Activated B cell treated with CpG ODN at 0.5 μM for 24 hours (primary cell): ENCODE data around the gene CLN3. TPM values are rescaled to one million over a fixed set of nuclear protein-coding genes. Genes with fewer than 3 reads are reported as not detected.
A peak's percentile ranks its signal among the peaks of the same experiment; 100 is the strongest.
"Not testable (repeated sequence)": the region's sequence is repeated elsewhere in the genome, so short reads cannot be mapped to it uniquely, and the experiment has no call there.

ENCODE experiments used
- ATAC-seq: fragments of 200-7000 bp; cut with Tn5 transposase; one replicate; pipeline ENCODE4 v1.10.0; 2021; ENCODE audit warnings: low read depth, mild to moderate bottlenecking, moderate library complexity
- CTCF ChIA-PET: fragments of 350-600 bp; sonication (Branson Sonifier 250); formaldehyde crosslinking; loops from one replicate; lab custom pipeline; 2021; ENCODE audit warnings: antibody characterized with exemption; lab: Charles Lee
- POLR2A ChIA-PET: fragments of 350-600 bp; sonication (Branson Sonifier 250); formaldehyde crosslinking; loops from one replicate; lab custom pipeline; 2021; ENCODE audit warnings: antibody characterized with exemption; lab: Charles Lee
- DNase-seq: peaks from one replicate; pipeline ENCODE4 v3.0.0; 2022
- H3K27ac Mint-ChIP-seq: one replicate; pipeline ENCODE4 v1.8.0; 2020; ENCODE audit warnings: mixed read lengths
- H3K27me3 Mint-ChIP-seq: one replicate; pipeline ENCODE4 v1.8.0; 2021; ENCODE audit warnings: mixed read lengths
- H3K36me3 Mint-ChIP-seq: one replicate; pipeline ENCODE4 v1.8.0; 2021; ENCODE audit warnings: low read depth, mixed read lengths
- H3K4me1 Mint-ChIP-seq: one replicate; pipeline ENCODE4 v1.8.0; 2021; ENCODE audit warnings: mixed read lengths
- H3K4me3 Mint-ChIP-seq: one replicate; pipeline ENCODE4 v1.8.0; 2020; ENCODE audit warnings: mild to moderate bottlenecking, mixed read lengths
- H3K9me3 Mint-ChIP-seq: one replicate; pipeline ENCODE4 v1.8.0; 2020; ENCODE audit warnings: mixed read lengths
- intact Hi-C: fragments of 100-400 bp; cut with micrococcal nuclease; formaldehyde crosslinking; loops from one replicate; pipeline ENCODE4 v1.15.1; 2024
- total RNA-seq: library from RNA; stranded (reverse); gene quantifications from 2 replicates; pipeline ENCODE4 v1.2.3, GENCODE V29; 2022
- TF ChIP-seq, protein P1 (sequence below): fragments of 200-600 bp; IDR thresholded peaks from one replicate; pipeline ENCODE4 v1.8.0; 2022; ENCODE audit warnings: antibody characterized with exemption, mild to moderate bottlenecking

The CLN3 gene
- total RNA-seq, 1 donor from 2014 or later = 32.0 TPM

DNA sequence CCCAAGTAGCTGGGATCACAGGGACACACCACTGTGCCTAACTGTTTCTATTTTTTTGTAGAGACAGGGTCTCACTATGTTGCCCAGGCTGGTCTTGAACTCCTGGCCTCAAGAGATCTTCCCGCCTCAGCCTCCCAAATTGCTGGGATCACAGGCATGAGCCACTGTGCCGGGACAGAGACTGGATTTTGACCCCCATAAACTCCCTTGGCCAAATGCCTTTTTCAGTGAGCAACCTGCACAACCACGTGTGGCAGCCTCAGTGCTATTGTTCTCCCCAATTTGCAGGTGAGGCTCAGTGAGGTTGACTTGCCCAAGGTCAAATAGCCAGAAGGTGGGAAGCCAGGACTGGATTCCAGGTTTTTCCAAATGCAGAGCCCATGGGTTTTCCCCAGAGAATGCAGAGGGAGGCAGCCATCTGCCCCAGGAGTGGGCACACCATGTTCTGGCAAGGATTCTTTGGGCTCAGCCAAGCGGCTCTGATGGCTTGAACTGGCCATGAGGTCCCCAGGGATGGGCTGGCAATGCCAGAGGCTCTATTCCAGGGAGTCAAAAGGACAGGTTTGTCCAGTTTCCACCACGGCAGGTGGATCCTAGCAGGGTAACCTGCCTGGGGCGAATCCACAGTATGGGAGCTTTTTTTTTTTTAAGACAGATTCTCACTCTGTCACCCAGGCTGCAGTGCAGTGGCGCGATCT, 13.0 kb upstream of the CLN3 start:
- ChIA-PET POLR2A (no interaction called here), CTCF (no interaction called here)
- H3K27me3 Mint-ChIP-seq = no peaks in the 10 kb centered on the region
- intact Hi-C loops = no loop called here
- H3K36me3 Mint-ChIP-seq = no peaks in the 10 kb centered on the region
- TF ChIP-seq, protein P1, sequence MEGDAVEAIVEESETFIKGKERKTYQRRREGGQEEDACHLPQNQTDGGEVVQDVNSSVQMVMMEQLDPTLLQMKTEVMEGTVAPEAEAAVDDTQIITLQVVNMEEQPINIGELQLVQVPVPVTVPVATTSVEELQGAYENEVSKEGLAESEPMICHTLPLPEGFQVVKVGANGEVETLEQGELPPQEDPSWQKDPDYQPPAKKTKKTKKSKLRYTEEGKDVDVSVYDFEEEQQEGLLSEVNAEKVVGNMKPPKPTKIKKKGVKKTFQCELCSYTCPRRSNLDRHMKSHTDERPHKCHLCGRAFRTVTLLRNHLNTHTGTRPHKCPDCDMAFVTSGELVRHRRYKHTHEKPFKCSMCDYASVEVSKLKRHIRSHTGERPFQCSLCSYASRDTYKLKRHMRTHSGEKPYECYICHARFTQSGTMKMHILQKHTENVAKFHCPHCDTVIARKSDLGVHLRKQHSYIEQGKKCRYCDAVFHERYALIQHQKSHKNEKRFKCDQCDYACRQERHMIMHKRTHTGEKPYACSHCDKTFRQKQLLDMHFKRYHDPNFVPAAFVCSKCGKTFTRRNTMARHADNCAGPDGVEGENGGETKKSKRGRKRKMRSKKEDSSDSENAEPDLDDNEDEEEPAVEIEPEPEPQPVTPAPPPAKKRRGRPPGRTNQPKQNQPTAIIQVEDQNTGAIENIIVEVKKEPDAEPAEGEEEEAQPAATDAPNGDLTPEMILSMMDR = no peak
- H3K9me3 Mint-ChIP-seq = no peaks in the 10 kb centered on the region
- DNase-seq (no peak), ATAC-seq (no peak)
- H3K4me3 Mint-ChIP-seq = no peak overlapping the region
- H3K4me1 Mint-ChIP-seq = peaks cover 35% of the 10 kb centered on the region
- no peak overlapping the region for H3K27ac Mint-ChIP-seq

DNA sequence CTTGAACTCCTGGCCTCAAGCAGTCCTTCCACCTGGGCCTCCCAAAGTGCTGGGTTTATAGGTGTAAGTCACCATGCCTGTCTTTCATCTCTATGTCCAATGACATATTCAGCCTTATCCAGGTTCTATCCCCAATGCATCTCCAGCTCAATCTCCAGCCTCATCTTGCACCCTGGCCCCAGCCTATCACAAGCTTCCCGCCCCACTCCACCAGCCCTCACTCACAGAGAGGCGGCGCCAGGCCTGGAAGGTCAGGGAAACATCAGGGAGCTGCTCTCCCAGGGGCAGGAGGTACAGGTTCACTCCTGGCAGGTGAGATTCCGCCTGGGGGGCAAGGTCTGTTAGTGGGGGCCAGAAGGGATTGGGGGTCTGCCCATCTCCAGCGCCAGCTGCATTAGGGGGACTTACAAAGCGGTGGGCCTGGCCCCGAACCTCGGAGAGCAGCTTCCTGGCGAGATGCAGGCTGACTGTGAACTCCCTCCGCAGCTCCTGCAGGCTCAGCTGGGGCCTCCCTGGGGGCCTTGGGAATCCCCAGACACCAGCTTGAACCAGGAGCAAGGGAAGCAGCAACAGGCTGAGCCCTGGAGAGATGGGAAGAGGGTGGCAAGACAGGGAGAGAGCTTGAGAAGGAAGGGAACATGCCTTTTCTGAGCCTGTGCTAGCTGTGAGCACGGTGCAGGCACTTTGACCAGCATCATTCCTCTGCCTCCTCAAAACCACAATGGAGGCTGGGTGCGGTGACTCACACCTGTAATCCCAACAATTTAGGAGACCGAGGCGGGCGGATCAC, 11.8 kb upstream of the CLN3 start:
- no peak for DNase-seq
- ATAC-seq = no peak
- ChIA-PET CTCF (no interaction called here), POLR2A (no interaction called here)
- Mint-ChIP-seq H3K4me1 (peaks cover 37% of the 10 kb centered on the region), H3K9me3 (no peaks in the 10 kb centered on the region), H3K4me3 (no peak overlapping the region), H3K36me3 (no peaks in the 10 kb centered on the region), H3K27ac (peak overlapping the region; percentile 30), H3K27me3 (no peaks in the 10 kb centered on the region)
- TF ChIP-seq, protein P1 = no peak
- intact Hi-C loops = no loop called here

DNA sequence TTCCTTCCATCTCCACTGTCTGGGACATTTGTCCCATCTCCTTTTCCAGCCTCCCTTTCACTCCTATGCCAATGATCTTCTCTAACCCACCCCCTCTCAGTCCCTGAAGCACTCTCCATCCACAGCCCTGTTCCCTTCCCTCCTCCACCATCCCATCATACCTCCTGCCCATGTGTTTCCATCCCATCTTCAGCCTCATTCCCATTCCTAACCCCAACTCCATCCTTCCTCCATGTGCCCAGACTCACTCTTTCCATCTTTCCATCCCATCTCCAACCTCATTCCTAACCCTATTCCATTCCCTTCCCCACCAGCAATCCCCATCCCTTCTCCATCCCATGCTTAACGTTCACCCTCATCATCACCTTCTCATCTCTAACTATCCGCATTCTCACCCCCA, 10.4 kb upstream of the CLN3 start:
- Mint-ChIP-seq H3K4me1 (peaks cover 24% of the 10 kb centered on the region), H3K27me3 (no peaks in the 10 kb centered on the region), H3K9me3 (no peaks in the 10 kb centered on the region), H3K27ac (no peak overlapping the region), H3K36me3 (no peaks in the 10 kb centered on the region), H3K4me3 (no peak overlapping the region)
- no peak for ATAC-seq
- ChIA-PET CTCF (no interaction called here), POLR2A (interaction anchor here (0.5 kb wide), 1 partner anchor 10 kb away, joined by 3 read pairs; the partner anchor contains the start of gene CLN3)
- intact Hi-C loops = no loop called here
- TF ChIP-seq, protein P1 = no peak
- no peak for DNase-seq

DNA sequence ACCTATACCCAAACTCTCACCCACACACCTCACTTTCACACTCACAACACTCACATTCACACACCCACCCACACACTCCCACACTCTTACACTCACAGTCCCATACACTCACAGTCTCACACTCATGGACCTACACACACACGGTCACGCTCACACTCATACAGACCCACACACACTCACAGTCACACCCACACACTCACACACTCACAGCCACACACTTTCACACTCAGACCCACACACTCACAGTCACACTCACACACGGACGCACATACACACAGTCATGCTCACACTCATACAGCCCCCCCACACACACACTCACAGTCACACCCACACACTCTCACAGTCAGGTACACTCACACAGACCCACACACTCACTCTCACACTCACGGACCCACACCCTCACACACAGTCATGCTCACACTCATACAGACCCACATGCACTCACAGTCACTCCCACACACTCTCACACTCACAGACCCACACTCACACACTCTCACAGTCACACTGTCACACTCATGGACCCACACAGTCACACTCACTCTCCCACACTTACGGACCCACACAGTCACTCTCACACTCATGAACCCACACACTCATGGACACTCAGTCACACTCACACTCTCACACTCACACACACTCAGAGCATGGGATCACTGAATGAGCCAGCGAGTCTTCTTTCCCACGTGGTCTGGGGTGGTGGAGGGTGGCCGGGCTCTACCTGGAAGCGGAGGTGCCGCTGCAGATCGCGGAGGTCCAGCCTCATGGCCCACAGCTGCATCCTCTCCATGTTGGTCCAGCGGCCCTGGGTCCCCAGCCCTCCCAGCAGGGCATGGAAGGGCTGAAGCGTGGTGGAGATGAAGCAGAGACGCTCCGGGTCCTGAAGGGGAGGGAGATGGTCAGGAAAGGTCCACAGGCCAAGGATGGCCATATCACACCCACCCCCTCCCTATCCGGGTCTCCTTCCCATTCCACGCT, 9.7 kb upstream of the CLN3 start:
- POLR2A ChIA-PET = interaction anchor here (0.5 kb wide), 1 partner anchor 10 kb away, joined by 3 read pairs; the partner anchor contains the start of gene CLN3
- H3K4me1 Mint-ChIP-seq = peaks cover 17% of the 10 kb centered on the region
- no peaks in the 10 kb centered on the region for H3K36me3 Mint-ChIP-seq
- DNase-seq (no peak), ATAC-seq (no peak)
- CTCF ChIA-PET = no interaction called here
- no peak overlapping the region for H3K27ac Mint-ChIP-seq
- TF ChIP-seq, protein P1 = no peak
- H3K9me3 Mint-ChIP-seq = no peaks in the 10 kb centered on the region
- H3K4me3 Mint-ChIP-seq = no peak overlapping the region
- intact Hi-C loops = no loop called here
- no peaks in the 10 kb centered on the region for H3K27me3 Mint-ChIP-seq

DNA sequence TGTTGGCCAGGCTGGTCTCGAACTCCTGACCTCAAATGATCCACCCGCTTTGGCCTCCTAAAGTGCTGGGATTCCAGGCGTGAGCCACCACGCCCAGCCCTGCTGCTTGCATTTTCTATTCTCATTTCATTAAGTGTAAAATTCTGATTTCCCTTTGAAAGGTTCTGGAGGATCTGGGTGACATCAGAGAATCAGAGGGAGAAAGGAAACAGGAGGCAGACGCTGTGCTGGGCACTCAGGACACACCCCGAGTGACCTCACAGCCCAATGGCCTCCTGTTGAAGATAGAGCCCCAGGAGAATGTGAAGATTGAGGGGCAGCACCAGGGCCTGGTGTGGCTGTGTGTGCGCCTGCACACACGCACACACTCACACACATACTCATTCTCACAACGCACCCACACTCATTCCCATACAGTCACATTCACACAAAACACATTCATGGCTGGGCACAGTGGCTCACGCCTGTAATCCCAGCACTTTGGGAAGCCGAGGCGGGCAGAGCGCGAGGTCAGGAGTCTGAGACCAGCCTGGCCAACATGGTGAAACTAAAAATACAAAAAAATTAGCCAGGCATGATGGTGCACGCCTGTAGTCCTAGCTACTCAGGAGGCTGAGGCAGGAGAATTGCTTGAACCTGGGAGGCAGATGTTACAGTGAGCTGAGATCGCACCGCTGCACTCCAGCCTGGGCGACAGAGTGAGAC, 8.8 kb upstream of the CLN3 start:
- peak overlapping the region; percentile 59 for H3K27ac Mint-ChIP-seq
- POLR2A ChIA-PET = not testable (repeated sequence)

More for the DNA sequence above, 8.8 kb upstream of the CLN3 start:
- ATAC-seq, CTCF ChIA-PET, H3K4me3 Mint-ChIP-seq, H3K9me3 Mint-ChIP-seq, DNase-seq, H3K36me3 Mint-ChIP-seq, intact Hi-C loops, H3K27me3 Mint-ChIP-seq: not testable (repeated sequence)
- H3K4me1 Mint-ChIP-seq = peaks cover 13% of the 10 kb centered on the region
